HG02571 (cell line): ENCODE results near the gene TTC24.

Experiments used
- ATAC-seq: cut with Tn5 transposase; IDR thresholded peaks from one replicate; pipeline ENCODE4 v1.9.1; 2021; ENCODE audit warnings: mild to moderate bottlenecking, moderate library complexity; ENCODE audit not compliant: unreplicated experiment

The TTC24 gene

GRCh38 chr1:156553860-156554485 is 25.6 kb upstream of the TTC24 start:
- ATAC-seq: no peak

DNA sequence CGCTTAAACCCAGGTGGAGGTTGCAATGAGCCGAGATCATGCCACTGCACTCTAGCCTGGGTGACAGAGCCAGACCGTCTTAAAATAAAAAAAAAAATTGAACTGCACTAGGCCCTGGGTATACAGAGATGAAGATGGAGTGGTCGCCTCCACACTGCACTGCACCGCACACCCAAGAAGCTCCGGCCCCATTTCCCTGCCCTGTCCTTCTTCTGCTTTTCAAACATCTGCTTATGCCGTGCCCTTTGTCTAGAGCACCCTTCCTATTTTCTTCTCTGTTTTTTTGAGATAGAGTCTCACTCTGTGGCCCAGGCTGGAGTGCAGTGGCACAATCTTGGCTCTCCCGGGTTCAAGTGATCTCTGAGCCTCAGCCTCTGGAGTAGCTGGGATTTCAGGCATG is 24.6 kb upstream of the TTC24 start:
- ATAC-seq: no peak

GRCh38 chr1:156555715-156556114 is 23.8 kb upstream of the TTC24 start:
- ATAC-seq: no peak

GRCh38 chr1:156556354-156556753 is 23.2 kb upstream of the TTC24 start:
- ATAC-seq: no peak

GRCh38 chr1:156559086-156559796 is 20.3 kb upstream of the TTC24 start:
- no peak for ATAC-seq

DNA sequence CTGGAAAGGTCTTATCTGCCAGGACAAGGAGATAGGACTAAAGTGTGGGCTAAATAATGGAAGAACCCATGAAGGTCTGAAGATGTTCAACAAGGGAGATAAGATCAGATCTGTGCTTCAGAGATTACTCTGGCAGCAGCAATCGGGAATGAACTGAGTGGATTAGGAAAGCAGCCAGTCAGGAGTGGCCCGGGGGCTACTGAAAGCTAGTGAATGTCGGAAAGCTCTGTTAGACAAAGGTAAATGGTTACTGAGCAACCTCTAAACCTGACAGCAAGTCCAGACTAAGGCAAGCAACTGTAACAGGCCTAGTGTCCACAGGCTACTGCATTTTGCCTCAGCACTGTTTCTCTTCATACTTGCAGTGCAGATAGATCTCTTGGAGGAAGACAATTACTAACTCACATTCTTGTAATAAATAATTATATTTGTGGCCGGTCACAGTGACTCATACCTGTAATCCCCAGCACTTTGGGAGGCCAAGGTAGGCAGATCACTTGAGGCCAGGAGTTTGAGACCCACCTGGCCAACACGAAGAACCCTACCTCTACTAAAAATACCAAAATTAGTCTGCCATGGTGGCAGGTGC is 19.6 kb upstream of the TTC24 start:
- no peak for ATAC-seq

- no peak for ATAC-seq
These were observed 18.8 kb upstream of the TTC24 start for GRCh38 chr1:156560585-156561163.

DNA sequence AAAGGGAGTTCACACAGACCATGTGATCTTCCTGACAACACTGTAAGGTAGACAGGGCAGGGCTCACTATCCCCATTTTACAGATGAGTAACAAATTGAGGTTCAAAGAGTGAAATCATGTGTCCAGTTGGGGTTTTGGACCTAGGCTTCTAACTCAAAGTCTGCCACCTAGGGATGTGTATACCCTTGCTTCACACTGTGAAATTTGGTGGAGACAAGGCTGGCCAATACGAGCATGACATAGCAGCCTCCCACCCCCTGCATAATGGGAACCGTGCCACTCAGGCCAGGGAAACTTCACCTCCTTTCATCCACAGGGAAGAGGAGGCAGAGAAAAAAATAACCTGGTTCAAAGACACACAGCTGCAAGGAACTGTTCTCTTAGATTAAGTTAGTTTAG is 14.0 kb upstream of the TTC24 start:
- ATAC-seq: no peak

- ATAC-seq: no peak
These were observed 13.1 kb upstream of the TTC24 start for GRCh38 chr1:156566436-156566835.

GRCh38 chr1:156571261-156571852 is 8.2 kb upstream of the TTC24 start:
- ATAC-seq: no peak

GRCh38 chr1:156571919-156572662 is 7.4 kb upstream of the TTC24 start, which contains the start of gene IQGAP3:
Gene IQGAP3, minus strand, starts transcription at chr1:156572565. Its CDS starts 36 bp downstream, at chr1:156572529.
- ATAC-seq: peak; percentile 62

- no peak for ATAC-seq
These were observed 6.9 kb upstream of the TTC24 start for GRCh38 chr1:156572663-156573018.

DNA sequence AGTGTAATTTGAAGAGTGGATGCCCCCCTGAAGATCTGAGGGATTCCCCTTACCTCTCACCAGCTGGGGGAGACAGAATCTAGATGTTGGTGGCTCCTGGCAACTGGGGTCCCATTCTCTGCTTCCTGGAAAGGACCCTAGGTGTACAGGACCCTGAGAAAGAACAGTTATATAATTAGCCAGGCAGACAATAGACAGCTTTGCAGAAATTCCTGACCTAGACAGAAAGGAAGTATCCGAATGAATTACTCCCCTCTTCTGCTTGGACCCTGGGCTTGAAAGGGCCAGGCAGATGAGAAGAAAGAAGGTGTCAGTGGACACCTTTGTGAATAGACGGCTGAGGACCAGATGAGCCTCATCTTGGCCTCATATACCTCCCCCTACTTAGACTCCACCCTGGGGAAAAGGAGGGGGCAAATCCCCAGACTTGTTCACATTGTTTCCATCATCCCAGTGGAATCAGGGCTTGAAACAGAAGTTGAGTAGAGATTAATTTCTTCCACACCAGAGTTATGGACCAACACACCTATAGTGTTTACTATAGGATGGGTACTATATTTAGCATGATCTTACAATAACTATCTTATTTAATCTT is 5.4 kb upstream of the TTC24 start:
- no peak for ATAC-seq

DNA sequence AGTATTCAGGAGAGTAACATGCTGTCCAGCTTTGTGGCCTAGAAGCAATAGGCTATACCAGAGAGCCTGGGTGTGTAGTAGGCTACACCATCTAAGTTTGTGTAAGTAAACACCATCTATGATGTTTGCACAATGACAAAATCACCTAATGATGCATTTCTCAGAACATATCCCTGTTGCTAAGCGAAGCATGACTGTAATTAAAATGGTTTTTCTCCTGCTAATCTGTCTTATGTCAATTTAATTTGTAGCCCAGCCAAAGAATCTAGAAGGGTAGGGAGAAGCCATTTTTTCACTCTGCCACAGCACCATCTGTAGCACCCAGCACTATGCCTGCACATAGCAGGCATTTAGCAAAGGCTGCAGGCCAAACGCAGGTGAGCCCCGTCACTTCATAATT is 2.0 kb upstream of the TTC24 start:
- ATAC-seq: no peak

- ATAC-seq: no peak
These were observed 1.5 kb upstream of the TTC24 start for GRCh38 chr1:156578055-156578454.

GRCh38 chr1:156581661-156582387 is 2.3 kb downstream of the TTC24 start:
- ATAC-seq: no peak

DNA sequence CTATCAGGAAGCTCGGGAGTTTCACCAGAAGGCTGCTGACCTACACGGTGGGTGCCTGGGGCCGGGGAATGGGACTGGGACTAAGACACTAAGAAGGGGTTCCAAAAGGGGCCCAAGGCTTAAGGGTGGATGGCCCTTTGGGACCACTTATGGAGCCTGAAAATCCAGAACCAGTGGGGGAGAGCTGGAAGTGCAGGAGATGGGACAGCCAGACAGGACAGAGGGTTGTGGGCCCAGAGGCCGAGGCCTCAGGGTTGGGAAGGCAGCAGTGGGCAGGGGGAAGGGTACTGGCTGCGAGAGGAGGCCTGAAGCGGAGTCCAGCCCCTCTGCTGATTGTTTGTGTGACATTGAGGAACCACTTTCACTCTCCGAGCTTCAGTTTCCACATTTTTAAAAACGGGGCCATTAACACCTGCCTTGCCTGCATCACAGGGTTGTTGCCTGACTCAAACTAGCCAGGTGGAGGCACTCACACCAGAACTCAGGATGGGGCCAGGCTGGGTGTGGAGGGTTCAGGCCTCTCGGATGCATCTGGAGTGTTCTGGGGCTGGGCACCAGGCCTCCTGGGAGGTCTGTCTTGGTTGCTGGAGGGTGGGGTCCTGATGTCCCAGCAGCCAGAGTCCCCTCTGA is 3.0 kb downstream of the TTC24 start:
- no peak for ATAC-seq

DNA sequence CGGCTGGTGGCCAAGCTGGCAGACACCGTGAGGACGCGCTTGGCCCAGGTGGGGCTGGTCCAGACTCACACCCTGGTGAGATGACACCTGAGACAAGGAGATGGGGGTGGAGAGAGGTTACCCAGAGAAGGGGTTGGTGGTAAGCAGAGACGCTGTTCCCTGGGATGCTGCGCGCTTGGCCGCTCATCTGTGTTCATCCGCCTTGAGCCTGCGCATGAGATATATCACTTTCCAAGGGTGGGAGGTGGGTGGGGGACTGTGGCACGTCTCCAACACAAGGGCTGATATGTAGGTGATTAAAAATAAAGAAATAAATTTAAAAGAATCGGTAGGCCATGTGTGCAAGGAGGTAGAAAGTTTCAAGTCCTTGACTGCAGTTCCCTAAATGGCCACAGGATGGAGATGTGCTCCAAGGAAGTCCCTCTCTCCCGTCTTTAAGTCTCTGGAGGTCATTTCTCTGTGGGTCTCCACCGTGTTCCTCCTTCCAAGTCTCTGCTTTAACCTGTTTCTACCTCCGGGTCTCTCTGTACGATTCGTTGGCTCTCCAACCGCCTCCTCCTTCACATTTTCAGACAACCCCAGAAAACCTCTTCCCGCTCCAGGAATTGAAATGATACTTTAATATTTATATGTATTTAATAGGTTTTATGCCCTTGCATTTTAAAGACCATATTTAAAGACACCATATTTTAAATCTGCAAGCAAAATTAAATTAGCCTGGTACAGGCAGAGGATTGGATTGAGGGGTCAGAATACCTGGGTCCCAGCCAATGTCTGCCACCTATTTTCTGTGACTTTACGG is 4.5 kb downstream of the TTC24 start:
- no peak for ATAC-seq

- ATAC-seq: no peak
These were observed 5.3 kb downstream of the TTC24 start for GRCh38 chr1:156584813-156585212.
